Stimulated activated naive CD8-positive, alpha-beta T cell treated with anti-CD3 and anti-CD28 coated beads, Interleukin-15, amount 100 ng/mL, for 72 hours (primary cell): ENCODE results near the gene MRPL48.

Experiments used
- ATAC-seq: fragments of 150-1000 bp; cut with Tn5 transposase; 2 replicates; pipeline ENCODE4 v1.10.0; 2021; ENCODE audit warnings: mild to moderate bottlenecking, moderate library complexity
- DNase-seq, 2 donors: peaks; one replicate each; pipeline ENCODE4 v3.0.0; 2021 to 2022
- H3K27ac Mint-ChIP-seq, 2 donors: one replicate each; pipeline ENCODE4 v1.8.0; 2022; ENCODE audit warnings: mild to moderate bottlenecking in 2 of 2, mixed read lengths in 2 of 2, moderate library complexity in 2 of 2
- H3K27me3 Mint-ChIP-seq: one replicate; pipeline ENCODE4 v1.8.0; 2022; ENCODE audit warnings: mixed read lengths
- H3K4me1 Mint-ChIP-seq: one replicate; pipeline ENCODE4 v1.8.0; 2022; ENCODE audit warnings: mild to moderate bottlenecking, mixed read lengths
- H3K4me3 Mint-ChIP-seq, 2 donors: one replicate each; pipeline ENCODE4 v1.8.0; 2022; ENCODE audit warnings: mild to moderate bottlenecking in 2 of 2, mixed read lengths in 2 of 2, moderate library complexity in 1 of 2
- H3K9me3 Mint-ChIP-seq, 2 donors: one replicate each; pipeline ENCODE4 v1.8.0; 2022; ENCODE audit warnings: mixed read lengths in 2 of 2

The MRPL48 gene

DNA sequence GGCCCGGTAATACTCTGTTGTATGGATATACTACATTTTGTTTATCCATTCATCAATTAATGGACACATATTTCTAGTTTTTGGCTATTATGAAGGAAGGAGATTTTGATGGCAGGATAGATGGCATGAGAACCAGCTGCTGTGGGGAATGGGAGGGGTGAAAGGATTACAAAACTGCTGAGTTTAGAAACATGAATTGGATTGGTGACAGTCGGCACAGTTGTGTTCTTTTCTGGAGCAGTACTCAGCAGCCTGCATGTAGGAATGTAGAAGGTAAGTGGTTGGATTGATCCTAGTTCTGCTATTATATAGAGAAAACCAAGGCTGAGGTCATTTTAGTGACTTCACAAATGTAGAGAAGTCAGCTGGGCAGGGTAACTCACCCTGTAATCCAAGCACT lies 96.2 kb downstream of the MRPL48 start:
- Mint-ChIP-seq H3K4me3 (no peak overlapping the region), H3K9me3 (no peaks in the 10 kb centered on the region), H3K27me3 (no peaks in the 10 kb centered on the region), H3K27ac (no peak overlapping the region), H3K4me1 (peaks cover 4% of the 10 kb centered on the region)
- ATAC-seq, result no peak
- DNase-seq, result no peak

DNA sequence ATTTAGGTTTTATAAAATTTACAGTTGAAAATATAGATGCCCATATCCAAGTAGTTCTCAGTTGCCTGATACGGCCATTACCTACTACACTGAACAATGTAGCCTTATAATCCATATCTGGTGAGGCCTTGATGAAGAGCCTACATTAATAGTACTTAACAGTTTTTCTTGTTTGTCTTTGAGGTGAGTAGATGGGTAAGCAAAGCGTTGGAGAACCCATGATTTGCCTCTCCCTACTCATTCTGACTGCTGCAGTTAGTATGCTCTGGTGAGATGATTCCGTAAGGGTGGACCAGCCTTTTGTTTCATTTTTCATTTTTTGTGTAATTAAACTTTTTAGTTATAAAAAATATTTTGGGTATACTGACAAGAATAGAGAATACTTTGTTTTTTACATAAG lies 100.6 kb downstream of the MRPL48 start:
- DNase-seq, result no peak
- ATAC-seq, result no peak
- Mint-ChIP-seq H3K4me3 (no peak overlapping the region), H3K9me3 (no peaks in the 10 kb centered on the region), H3K27ac (no peak overlapping the region), H3K4me1 (no peaks in the 10 kb centered on the region), H3K27me3 (no peaks in the 10 kb centered on the region)

GRCh38 chr11:73889019-73889418 lies 101.3 kb downstream of the MRPL48 start:
- Mint-ChIP-seq H3K27me3 (no peaks in the 10 kb centered on the region), H3K9me3 (no peaks in the 10 kb centered on the region), H3K4me3 (no peak overlapping the region), H3K4me1 (no peaks in the 10 kb centered on the region), H3K27ac (no peak overlapping the region)
- DNase-seq (no peak), ATAC-seq (no peak)

DNA sequence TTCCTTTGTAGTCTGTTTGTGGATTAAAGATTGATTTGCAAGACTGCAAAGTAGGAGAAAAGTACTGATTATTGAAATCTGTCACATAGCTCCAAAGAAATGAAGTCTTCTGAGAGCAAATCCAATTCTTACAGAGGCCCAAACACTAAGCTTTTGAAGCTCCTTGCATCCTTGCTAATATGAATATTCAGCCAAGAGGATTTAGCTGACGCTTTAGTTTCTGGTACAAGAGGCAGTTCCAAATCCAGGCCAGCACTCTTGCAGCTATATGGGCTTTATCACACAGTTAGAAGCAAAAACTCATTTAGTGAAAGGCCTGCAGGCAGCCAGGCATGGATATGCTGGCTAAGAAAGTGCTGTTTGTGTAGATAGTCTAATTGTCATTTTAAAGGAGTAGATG lies 101.9 kb downstream of the MRPL48 start:
- H3K9me3 Mint-ChIP-seq, result no peaks in the 10 kb centered on the region
- H3K4me1 Mint-ChIP-seq, result no peaks in the 10 kb centered on the region
- no peak overlapping the region for H3K4me3 Mint-ChIP-seq
- H3K27ac Mint-ChIP-seq, result no peak overlapping the region
- DNase-seq (no peak), ATAC-seq (no peak)
- no peaks in the 10 kb centered on the region for H3K27me3 Mint-ChIP-seq

GRCh38 chr11:73893041-73893440 lies 105.4 kb downstream of the MRPL48 start:
- H3K27ac Mint-ChIP-seq, result no peak overlapping the region
- DNase-seq (no peak), ATAC-seq (no peak)
- no peaks in the 10 kb centered on the region for H3K9me3 Mint-ChIP-seq
- no peak overlapping the region for H3K4me3 Mint-ChIP-seq
- H3K4me1 Mint-ChIP-seq, result no peaks in the 10 kb centered on the region
- H3K27me3 Mint-ChIP-seq, result no peaks in the 10 kb centered on the region

DNA sequence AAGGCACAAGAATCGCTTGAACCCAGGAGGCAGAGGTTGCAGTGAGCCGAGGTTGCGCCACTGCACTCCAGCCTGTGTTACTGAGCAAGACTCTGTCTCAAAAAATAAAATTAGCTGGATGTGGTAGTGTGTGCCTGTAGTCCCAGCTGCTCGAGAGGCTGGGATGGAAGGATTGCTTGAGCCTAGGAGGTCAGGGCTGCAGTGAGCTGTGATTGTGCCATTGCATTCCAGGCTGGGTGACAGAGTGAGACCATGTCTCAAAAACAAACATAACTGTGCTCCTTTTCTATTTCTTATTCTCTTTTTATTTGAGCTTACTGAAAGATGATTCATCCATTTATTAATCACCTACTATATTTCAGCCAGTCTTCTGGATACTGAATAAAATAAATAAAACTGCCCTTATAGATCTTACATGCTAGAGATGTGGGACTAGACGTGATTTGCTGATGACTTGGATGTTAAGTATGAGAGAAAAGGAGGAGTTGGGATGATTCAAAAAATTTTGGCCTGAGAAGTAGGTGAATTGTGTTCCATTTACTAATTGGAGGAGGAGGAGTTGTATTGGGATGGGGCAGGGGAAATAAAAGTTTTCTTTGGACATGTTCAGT lies 107.2 kb downstream of the MRPL48 start:
- no peak overlapping the region for H3K27ac Mint-ChIP-seq
- no peaks in the 10 kb centered on the region for H3K4me1 Mint-ChIP-seq
- no peak overlapping the region for H3K4me3 Mint-ChIP-seq
- no peaks in the 10 kb centered on the region for H3K27me3 Mint-ChIP-seq
- DNase-seq, result no peak
- H3K9me3 Mint-ChIP-seq, result no peaks in the 10 kb centered on the region
- no peak for ATAC-seq

GRCh38 chr11:73902303-73902702 lies 114.6 kb downstream of the MRPL48 start:
- no peak for DNase-seq
- no peak overlapping the region for H3K27ac Mint-ChIP-seq
- no peak for ATAC-seq
- no peak overlapping the region for H3K4me3 Mint-ChIP-seq
- H3K27me3 Mint-ChIP-seq, result no peaks in the 10 kb centered on the region
- peaks cover 2% of the 10 kb centered on the region for H3K4me1 Mint-ChIP-seq
- H3K9me3 Mint-ChIP-seq, result no peaks in the 10 kb centered on the region

DNA sequence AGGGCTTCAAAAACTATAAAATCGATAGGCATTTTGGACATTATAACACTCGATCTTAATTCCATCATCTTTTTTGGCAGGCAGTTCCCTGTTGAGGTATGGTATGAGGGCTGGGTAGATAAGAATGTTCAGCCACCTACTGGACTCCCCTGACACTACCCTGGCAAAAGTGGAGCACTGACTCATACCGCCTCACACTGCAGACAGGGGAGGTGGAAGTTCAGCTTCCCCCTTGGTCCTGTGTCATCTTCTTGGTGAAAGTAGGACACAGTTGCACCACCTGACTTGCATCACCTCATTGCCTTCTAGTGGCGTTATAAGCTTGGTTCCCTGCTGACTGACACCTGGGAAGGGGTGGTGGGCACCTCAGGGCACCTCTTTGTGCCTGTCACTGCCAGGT lies 119.5 kb downstream of the MRPL48 start:
- Mint-ChIP-seq H3K9me3 (no peaks in the 10 kb centered on the region), H3K4me1 (peaks cover 6% of the 10 kb centered on the region), H3K4me3 (no peak overlapping the region), H3K27ac (no peak overlapping the region), H3K27me3 (no peaks in the 10 kb centered on the region)
- ATAC-seq, result peak; percentile 57
- DNase-seq, result no peak

DNA sequence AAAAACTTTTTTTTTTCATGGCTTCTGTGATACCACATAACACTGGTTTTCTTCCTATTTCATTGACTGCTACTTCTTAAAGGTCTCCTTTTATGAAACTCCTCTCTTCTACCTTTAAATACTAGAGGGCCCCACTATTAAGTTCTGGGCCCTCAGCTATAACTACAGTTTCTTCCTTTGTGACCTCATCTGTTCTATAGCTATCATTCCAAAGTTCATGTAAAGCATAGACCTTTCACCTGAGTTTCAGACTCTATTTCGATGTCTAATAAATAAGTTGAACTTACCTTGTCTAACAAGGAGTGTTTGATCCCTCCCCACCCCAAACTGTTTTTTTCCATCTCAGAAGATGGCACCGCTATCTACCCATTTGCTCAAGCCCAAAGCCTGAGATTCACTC lies 124.4 kb downstream of the MRPL48 start:
- Mint-ChIP-seq H3K9me3 (no peaks in the 10 kb centered on the region), H3K27ac (peak overlapping the region; percentile 2 to 83), H3K4me1 (peaks cover 6% of the 10 kb centered on the region), H3K4me3 (no peak overlapping the region), H3K27me3 (no peaks in the 10 kb centered on the region)
- ATAC-seq, result no peak
- no peak for DNase-seq

GRCh38 chr11:73913472-73913871 lies 125.8 kb downstream of the MRPL48 start:
- ATAC-seq, result no peak

DNA sequence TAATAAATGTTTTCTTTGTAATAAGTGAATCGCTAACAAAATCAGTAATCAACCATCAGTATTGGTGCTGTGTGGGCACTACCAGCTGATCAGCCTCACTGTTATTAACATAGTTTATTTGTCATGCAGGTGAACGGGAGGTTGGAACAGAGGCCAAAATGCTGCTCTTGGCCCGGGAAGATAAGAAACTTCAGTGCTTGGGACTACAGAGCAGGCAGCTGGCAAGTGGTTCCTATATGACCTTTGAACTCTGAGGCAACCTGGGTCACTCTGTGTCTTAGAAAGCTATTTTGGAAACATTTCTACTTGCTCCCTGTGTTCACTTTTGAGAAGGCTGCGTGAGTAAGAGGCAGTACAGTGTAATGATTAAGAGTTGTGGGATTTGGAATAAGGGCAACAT lies 126.6 kb downstream of the MRPL48 start:
- Mint-ChIP-seq H3K27ac (no peak overlapping the region), H3K9me3 (no peaks in the 10 kb centered on the region), H3K27me3 (no peaks in the 10 kb centered on the region), H3K4me1 (no peaks in the 10 kb centered on the region), H3K4me3 (no peak overlapping the region)
- DNase-seq (no peak), ATAC-seq (no peak)

More at GRCh38 chr11:73913472-73913871, 125.8 kb downstream of the MRPL48 start:
- H3K9me3 Mint-ChIP-seq, result no peaks in the 10 kb centered on the region
- H3K27ac Mint-ChIP-seq, result no peak overlapping the region
- no peak for DNase-seq
- H3K27me3 Mint-ChIP-seq, result no peaks in the 10 kb centered on the region
- H3K4me3 Mint-ChIP-seq, result no peak overlapping the region
- H3K4me1 Mint-ChIP-seq, result no peaks in the 10 kb centered on the region
